ENCODE measurements around the gene HAND1.
"Not testable (repeated sequence)": the region's sequence is repeated elsewhere in the genome, so short reads cannot be mapped to it uniquely, and the experiment has no call there.

The HAND1 gene

GRCh38 chr5:154478224-154478565 lies at the start of gene HAND1:
Gene HAND1 (minus strand): TSS chr5:154478227. CDS start chr5:154478008, 219 bp downstream.
- DNase-seq (ENCODE audit: low spot score), result no peak

- DNase-seq (ENCODE audit: low spot score), result no peak
Observed at GRCh38 chr5:154526231-154527226, 48.5 kb upstream of the HAND1 start.

- DNase-seq (ENCODE audit: low spot score), result no peak
Observed at GRCh38 chr5:154524859-154525258, 46.8 kb upstream of the HAND1 start.

GRCh38 chr5:154524181-154524580 lies 46.2 kb upstream of the HAND1 start:
- DNase-seq (ENCODE audit: low spot score), result no peak

GRCh38 chr5:154523709-154524108 lies 45.7 kb upstream of the HAND1 start:
- DNase-seq (ENCODE audit: low spot score), result no peak

GRCh38 chr5:154523104-154523503 lies 45.1 kb upstream of the HAND1 start:
- DNase-seq (ENCODE audit: low spot score), result no peak

GRCh38 chr5:154522284-154522683 lies 44.3 kb upstream of the HAND1 start:
- DNase-seq (ENCODE audit: low spot score), result no peak

- DNase-seq (ENCODE audit: low spot score), result no peak
Observed at GRCh38 chr5:154521756-154522155, 43.7 kb upstream of the HAND1 start.

GRCh38 chr5:154520861-154521453 lies 42.9 kb upstream of the HAND1 start:
- peak; percentile 16 for DNase-seq (ENCODE audit: low spot score)

- no peak for DNase-seq (ENCODE audit: low spot score)
Observed at GRCh38 chr5:154519359-154519758, 41.3 kb upstream of the HAND1 start.

- no peak for DNase-seq (ENCODE audit: low spot score)
Observed at GRCh38 chr5:154518438-154518867, 40.4 kb upstream of the HAND1 start.

- no peak for DNase-seq (ENCODE audit: low spot score)
Observed at GRCh38 chr5:154517810-154518437, 39.9 kb upstream of the HAND1 start.

- no peak for DNase-seq (ENCODE audit: low spot score)
Observed at GRCh38 chr5:154517181-154517580, 39.2 kb upstream of the HAND1 start.

GRCh38 chr5:154516475-154516874 lies 38.4 kb upstream of the HAND1 start:
- no peak for DNase-seq (ENCODE audit: low spot score)

GRCh38 chr5:154515488-154515887 lies 37.5 kb upstream of the HAND1 start:
- DNase-seq (ENCODE audit: low spot score), result not testable (repeated sequence)

- no peak for DNase-seq (ENCODE audit: low spot score)
Observed at GRCh38 chr5:154514331-154514730, 36.3 kb upstream of the HAND1 start.

- no peak for DNase-seq (ENCODE audit: low spot score)
Observed at GRCh38 chr5:154513669-154514084, 35.6 kb upstream of the HAND1 start.

GRCh38 chr5:154511984-154512383 lies 34.0 kb upstream of the HAND1 start:
- no peak for DNase-seq (ENCODE audit: low spot score)

- DNase-seq (ENCODE audit: low spot score), result no peak
Observed at GRCh38 chr5:154509784-154510555, 31.9 kb upstream of the HAND1 start.

- no peak for DNase-seq (ENCODE audit: low spot score)
Observed at GRCh38 chr5:154508114-154508513, 30.1 kb upstream of the HAND1 start.

GRCh38 chr5:154506716-154507080 lies 28.7 kb upstream of the HAND1 start:
- no peak for DNase-seq (ENCODE audit: low spot score)

GRCh38 chr5:154506049-154506715 lies 28.2 kb upstream of the HAND1 start:
- DNase-seq (ENCODE audit: low spot score), result no peak

All from NAMALWA (cell line).